ENCODE results near the gene LHPP.
A peak's percentile ranks its signal among the peaks of the same experiment; 100 is the strongest.

The LHPP gene

DNA sequence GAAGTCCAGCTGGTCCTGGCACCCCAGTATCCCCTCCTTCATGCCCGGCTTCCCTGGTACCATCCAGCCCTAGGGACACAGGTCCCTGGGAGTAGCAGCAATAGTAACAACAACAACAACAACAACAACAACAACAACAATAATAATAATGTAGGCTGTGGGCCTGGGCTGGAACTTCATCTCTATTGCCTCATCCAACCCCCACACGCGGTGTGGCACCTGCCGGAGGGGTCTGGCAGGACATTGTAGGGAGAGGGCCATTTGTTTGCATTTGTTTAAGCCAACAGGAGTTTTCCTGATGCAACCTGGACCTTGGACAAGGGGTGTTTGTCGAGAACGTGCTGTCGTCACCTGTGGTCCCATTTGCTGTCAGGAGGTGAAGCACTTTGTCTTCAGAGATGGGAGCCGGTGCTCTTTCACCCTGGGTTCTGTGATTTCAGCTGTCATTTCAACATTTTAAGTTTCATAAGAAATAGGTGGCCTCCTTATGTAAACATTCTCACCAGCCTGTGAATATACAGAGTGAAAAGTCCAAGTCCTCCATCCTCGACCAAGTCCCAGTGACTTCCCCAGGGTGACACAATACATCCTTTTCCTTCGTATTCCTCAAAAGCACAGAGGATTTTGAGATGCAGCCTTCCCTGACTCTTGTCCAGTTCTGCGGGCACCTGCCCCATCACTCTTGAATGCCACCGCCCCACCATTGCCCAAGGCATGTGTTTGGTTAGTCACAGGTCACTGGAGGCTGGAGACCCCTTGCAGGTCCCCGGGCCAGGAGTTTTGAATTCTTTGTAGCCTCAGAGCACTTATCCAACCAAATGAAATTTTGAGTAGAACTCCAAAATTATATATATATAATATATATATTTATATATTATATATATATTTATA is 9.2 kb downstream of the LHPP start:
- DNase-seq (ENCODE audit: low spot score): no peak

DNA sequence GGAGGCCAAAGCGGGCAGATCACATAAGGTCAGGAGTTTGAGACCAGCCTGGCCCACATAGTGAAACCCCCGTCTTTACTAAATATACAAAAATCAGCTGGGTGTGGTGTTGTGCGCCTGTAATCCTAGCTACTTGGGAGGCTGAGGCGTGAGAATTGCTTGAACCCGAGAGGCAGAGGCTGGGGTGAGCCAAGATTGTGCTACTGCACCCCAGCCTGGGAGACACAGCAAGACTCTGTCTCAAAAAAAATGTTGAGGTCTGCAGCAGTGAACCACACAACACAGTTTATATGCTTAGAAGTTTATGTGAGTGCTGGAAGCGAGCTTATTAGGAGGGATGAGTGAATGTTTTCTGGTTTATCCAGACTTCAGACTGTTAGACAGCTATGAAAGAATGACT is 10.4 kb downstream of the LHPP start:
- DNase-seq (ENCODE audit: low spot score): no peak

DNA sequence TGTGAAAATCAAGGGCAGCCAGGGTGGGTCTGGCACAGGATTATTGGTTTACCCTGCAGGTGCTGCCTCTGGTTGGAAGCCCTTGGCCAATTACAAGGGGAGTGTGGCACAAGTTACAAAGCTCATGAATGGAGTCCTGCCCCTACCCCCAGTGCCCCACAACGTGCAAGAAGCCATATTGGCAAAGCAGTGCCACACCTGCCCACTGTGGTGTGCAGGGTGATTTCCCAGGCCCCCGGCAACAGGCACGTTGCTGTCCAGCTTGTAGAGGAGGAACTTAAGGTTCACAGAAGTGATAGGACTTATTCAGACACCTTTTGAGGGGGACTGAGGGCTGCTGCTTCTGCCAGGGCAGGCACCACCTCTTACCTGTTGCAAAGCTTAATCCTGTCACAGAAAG is 11.4 kb downstream of the LHPP start:
- DNase-seq (ENCODE audit: low spot score): no peak

DNA sequence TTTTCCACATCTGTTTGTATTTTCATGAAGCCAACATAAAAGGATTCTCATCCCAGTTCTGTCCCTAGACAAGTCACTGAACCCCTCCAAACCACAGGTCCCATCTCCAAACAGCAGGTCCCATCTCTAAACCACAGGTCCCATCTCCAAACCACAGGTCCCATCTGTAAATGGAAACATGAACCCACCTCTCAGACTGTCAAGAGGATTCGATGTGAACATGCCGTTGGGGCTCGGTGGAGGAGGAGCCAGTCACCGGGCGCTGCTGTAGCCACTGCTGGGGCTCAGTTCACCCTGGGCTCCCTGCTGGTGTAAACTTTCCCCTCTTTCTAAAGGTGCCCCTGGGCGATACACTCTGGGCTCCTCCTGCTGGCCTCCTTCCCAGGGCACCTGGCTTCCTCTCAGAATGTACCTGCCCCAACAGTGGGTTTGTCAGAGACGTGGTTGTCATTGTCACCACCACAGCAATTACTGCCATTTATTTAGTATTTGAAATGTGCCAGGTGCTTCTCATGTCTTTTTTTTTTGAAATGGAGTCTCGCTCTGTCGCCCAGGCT is 13.0 kb downstream of the LHPP start:
- DNase-seq (ENCODE audit: low spot score): no peak

DNA sequence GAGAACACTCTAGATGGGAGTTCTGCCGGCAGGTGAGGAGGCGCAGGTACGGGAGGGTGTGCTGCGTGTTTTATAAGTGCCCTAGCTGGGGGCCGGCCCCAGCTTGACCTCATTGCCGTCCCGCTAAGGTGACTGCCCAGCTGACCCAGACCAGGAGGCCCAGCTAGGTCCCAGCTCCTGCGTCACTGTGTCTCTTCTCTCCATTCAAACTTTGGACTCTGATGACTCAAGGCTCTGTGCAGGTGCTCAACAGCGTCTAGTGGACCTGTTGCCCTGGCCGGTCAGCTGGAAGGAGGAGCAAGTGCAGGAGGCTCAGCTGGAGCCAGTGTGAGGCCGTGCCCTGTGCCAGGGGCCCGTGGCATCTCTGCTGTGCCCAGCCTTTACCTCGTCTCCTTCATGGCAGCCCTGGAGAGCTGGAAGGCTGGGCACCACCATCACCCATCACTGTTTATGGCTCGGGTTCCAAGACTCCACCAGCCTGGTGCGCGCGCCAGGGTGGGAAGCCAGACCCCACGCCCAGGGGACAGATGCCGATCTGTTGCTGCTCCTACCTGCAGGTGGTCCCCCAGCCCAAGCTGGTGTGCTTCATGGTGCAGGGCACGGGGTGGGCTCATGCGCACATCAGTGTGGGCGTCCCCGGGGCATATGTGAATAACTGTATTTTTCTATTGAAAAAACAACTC is 14.6 kb downstream of the LHPP start:
- no peak for DNase-seq (ENCODE audit: low spot score)

DNA sequence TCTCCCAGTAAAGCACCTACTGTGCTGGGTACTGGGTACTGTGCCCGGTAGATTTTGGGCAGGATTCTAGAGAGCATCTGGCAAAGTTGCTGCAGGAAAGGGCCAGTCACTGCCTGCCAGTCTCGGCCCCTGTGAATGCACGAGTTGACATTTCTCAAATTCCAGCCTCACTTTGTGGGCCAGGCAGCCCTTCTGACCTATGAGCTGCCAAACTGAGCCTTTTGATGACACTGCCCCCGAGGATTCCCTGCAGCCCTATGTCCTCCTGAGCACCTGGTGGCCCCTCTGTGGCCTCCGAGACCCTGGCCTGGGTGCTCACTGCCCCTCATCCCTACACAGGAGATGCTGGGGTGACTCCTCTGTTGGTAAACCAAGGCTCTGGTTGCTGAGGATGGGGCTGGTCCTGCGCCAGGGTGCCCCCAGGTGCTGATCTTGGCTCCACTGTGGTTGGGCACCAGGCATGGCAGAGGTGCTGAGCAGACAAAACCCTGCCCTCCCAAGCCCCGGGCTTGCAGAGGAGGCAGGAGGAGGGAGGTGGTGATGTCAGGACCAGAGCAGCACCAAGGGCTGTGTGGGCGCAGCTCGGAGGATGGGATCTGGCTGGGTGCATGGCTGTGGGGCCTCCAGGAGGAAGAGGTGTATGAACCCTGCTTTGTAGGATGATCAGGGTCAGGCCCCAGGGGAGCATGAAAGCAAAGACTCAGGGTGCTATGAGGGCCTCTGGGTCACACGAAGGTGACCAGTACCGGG is 16.2 kb downstream of the LHPP start:
- DNase-seq (ENCODE audit: low spot score): no peak

DNA sequence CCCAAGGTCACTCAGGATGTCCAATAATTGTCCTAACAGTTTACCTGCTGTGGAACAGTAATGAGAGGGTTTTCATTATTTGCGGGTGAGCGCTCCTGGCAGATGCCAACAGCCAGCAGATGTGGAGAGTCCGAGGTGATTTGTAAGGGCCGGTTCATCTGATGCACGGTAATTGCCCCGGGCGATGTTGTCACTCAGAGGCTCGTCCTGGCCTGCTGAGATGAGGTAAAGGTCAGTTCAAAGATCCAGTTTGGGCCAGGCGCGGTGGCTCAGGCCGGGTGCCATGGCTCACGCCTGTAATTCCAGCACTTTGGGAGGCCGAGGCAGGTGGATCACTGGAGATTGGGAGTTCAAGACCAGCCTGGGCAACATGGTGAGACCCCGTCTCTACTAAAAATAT is 16.9 kb downstream of the LHPP start:
- no peak for DNase-seq (ENCODE audit: low spot score)

DNA sequence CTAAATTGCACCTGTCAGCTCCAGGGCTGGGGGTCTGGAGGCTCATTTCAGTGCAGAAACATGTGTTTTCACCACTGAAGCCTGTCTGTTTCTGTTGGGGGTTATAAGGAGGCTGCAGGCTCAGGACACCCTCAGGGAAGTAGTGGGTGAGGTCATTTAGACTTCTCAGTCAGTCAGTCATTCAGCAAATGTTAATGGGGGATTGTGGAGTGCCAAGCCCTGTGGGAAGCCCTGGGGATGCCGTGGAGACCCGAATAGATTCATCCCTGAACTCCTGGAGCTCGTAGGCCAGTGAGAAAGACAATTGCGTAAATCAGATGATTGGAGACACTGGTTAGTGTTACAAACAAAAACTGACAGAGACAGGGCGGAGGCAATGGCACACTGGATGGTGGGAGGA is 19.2 kb downstream of the LHPP start:
- DNase-seq (ENCODE audit: low spot score): no peak

DNA sequence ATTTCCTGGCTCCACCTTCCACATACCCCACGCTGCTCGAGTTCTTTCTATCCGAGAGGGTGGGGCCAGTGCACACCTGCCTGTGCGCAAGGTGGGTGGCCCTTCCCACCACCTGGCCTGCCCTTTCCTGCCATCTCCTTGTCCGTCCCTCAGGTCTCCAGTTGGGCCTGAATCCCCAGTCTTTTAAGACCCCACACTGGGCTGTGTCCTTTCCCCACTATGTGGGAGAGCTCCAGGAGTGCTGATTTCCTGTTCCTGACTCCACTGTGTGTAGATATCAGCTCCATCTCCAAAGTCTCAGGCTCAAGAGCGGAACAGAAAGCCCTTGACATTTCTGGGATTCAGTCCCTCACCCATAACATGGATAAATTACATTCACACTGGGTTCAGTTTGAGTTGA is 20.1 kb downstream of the LHPP start:
- DNase-seq (ENCODE audit: low spot score): no peak

DNA sequence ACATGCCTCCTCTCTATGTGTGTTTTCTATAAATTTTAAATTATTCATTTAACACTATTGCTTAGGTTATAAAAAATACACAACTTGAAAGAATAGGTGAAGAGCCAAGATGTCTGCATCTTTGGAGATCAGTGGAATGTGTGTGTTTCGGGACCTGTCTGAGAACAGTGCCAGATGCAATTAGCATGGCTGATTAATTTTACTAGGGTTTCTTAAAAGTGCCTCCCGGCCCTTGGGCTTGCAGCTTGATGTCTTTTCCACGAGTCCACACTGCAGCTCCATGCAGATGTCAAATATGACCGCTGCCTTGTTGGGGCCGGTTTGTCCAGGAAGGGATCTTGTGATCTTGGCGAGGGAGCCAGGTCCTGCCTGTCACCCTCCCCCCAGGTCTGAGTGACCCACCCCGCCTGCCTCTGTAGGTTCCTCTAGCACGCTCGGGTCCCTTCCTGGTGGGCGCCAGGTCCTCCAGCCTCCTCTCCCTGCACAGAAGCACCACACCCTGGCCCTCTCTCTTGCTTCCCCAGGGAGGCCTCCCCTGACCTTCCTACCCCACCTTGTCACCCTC is 20.7 kb downstream of the LHPP start:
- DNase-seq (ENCODE audit: low spot score): no peak

DNA sequence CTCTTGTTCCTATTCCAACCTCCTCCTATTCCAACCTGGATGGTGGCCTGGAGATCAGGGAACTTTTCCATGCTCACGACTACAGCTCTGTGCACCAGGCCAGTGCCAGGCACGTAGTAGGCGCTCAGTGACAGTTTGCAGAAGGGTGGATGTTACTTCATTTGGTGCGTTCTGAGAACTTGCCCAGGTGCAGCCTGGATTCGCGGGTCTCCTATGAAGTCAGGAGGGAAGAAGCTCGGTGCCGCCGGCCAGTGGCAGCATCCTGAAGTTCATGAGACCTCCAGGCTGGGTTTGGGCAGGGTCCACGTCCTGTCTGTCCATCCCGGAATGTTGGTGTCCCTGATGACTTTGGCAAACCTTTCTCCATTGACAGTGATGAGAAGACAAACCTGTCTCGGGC is 21.3 kb downstream of the LHPP start:
- no peak for DNase-seq (ENCODE audit: low spot score)

DNA sequence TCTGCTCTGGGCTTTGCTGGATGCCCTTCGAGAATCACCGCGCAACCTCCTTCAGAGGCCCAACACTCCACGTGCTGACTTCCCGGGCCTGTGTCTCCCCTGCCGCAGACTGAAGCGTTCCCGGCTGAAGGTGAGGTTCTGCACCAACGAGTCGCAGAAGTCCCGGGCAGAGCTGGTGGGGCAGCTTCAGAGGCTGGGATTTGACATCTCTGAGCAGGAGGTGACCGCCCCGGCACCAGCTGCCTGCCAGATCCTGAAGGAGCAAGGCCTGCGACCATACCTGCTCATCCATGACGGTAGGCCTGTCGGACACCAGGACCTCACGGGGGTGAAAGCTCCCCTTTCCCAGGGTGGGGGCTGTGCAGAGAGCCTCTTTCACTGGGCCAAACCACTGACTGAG is 22.4 kb downstream of the LHPP start:
- no peak for DNase-seq (ENCODE audit: low spot score)

DNA sequence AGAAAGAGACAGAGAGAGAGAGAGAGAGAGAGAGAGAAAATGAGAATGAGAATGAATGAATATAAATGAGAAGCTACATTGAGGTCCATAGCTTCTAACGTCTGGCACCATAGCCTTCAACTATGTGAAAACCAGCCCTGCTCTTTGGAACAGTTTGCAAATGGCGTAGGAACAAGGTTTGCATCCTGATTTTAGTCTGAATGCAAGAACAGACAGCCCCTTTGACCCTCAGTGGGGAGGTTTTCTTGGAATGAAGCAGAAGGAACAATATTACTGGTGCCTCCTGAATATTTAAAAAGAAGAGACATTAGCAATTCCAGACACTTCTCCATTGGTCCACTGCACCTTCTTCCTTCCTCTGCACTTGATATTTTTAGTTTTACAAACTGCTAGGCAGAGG is 23.0 kb downstream of the LHPP start:
- peak; percentile 40 for DNase-seq (ENCODE audit: low spot score)

DNA sequence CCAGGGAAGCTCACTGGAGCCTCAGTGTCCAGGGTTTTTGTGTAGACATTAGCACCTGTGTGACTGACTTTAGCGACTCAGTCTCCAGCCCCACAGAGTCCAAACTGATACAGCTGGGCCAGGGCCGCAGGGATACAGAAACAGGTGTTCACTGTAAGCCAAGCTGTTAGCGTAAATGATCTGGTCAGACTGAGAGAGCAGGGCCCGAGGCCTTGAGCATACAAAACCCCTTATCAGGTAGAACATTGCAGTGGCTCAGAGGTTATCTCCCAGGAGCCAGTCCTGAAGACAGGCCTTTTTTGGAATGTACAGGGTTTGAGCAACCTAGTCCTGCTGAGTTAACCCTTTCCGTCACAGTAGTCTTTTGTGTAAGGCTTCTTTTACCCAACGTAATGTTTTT is 25.0 kb downstream of the LHPP start:
- DNase-seq (ENCODE audit: low spot score): no peak

DNA sequence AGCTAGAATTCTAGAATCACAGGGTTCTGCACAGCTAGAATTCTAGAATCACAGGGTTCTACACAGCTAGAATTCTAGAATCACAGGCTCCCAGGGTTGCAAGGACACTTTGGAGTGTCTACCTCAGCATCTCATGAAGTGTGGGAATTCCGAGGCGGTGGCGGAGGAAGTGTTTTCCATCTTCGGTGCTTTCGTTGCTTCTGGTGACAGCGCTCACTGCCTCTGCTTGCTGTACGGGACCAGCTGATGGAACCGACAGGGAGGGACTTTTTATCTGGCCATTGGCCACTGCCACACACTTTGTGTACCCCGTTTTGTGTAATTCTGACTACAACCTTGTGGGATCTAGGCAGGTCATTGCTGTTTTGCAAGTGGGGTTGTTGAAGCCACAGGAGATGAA is 29.5 kb downstream of the LHPP start:
- DNase-seq (ENCODE audit: low spot score): no peak

DNA sequence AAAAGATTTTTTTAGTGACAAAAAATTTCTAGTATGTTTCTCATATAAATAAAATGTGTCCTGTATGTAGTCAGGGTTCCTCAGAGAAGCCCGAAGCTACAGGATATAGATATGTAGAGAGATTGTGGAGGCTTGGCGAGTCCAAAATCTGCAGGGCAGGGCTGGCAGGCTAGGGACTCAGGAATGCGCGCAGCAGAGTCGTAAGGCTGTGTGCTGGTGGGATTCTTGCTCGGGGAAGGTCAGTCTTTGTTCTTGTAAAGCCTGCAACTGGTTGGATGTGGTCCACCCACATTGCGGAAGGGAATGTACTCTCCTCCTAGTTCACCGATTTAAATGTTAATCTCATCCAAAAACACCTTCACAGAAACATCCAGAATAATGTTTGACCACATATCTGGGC is 30.6 kb downstream of the LHPP start:
- no peak for DNase-seq (ENCODE audit: low spot score)

DNA sequence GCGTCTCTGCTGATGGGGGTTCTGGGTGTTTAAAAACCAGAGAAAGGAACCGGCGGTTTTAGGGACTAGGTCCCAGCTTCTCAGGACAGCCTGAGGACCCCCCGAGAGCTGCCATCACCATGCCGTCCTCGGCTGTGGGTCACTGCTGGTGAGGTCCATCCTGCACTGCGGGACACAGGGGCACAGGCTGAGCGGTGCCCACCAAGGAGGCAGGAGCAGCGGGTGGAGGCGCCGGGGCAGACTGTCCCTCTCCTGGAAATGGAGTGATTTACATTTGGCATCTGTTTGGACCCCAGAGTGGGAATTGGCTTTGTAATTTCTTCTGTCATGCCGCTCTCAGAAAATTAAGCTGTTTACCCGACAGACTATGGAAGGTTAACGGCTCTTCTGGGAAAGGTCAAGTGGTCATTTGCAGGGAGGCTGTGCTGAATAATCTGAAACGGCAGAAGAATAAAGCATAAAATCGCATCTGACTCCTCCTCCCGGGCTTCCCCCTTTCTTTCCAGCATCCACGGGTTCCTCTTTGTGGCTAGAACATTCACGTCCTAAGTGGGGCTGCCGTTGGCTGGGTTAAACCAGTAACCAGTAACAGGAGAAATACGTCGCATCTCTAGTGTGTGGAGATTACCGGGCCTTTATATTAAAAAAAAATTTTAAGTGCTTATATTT is 31.7 kb downstream of the LHPP start:
- no peak for DNase-seq (ENCODE audit: low spot score)

DNA sequence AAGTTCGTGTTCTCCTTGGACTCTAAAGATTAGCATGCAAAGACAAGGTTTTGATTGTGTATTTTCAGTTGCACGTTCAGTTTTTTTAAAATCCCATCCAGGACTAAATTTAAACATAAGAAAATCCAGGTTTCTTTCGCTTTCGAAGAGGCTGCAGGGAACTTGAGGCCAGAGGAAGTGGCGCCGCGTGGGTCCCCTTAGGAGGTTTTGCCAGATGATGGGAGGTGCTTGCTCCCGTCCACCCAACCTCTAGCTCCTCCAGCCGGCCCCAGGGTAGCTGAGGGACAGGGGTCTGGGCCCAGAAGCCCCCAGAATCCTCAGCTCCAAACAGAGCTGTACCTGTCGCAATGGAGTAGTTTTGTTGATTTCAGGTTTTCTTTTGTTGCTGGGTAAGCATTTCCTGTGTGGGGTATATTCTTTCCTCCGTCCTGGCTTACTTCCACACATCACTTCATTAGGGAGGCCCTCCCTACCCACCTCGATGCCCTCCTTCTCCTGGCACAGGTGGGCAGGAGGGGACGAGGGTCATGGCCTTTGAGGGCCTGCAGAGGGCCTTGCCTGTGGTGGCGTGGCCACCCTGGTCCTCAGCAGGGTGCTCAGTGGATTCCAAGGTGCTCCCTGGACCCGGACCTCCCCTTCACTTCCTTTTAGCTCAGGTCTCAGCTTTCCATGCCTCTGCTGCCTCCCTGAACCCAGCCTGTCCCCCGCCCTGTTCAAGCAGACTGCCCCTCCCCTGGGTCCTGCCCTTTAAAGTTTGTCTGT is 32.6 kb downstream of the LHPP start:
- no peak for DNase-seq (ENCODE audit: low spot score)

DNA sequence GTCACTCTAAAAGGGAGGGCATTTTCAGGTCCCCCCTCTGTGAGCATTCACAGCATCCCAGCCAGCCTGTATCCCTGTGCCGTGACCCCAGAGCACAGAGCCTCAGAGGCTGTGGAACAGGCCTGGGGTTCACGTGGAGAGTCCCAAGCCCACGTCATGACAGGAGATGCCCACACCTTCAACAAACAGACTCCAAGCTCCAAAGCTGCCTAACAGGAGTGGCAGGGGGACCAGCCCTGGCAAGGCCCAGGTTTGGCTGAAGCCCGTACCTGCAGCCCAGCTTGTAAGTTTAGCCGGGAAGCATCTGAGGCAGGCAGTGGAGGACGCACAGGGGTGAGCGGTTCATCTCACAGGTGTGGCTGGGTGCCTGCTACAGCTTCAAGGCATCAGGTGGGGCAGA is 33.5 kb downstream of the LHPP start:
- DNase-seq (ENCODE audit: low spot score): no peak

DNA sequence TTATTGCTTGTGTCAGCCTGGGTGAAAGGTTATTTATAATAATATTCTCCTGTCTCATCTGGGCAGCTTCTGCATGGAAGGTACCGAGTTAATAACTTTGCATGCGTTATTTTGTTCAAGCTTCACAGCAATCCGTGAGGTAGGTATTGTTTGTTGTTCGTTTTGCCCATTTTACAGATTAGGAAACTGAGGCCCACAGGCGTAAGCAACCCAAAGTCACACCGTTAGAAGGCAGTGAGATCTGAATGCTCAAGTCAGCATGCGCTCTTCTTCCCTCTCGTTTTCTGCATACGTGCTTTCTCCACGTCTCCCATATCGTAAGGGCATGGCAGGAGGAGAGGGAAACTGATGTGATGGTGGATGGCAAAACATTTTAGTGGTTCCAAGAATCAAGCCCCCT is 34.1 kb downstream of the LHPP start:
- no peak for DNase-seq (ENCODE audit: low spot score)

DNA sequence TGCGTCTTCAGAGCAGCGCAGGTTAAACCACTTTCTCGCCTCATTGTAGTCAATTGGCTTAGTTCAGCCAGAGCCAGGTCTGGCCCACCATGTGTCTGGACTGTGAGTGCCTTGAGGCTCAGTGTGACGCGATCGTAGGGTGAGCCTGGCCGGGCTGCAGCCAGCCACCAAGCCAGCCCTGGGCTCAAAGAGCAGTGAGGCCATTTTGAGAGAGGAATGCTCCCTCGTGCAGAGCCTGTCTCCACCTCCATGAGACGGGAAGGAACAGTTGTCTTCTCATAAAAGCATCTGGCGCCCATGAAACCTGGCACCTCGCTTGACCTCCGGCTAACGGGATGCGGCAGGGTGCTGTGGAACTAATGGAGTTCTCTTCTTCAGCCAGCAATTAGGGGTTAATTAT is 34.5 kb downstream of the LHPP start:
- DNase-seq (ENCODE audit: low spot score): no peak
